Activated CD4-positive, alpha-beta T cell treated with anti-CD3 and anti-CD28 coated beads, Interleukin-2, Interleukin-6, amounts not matched to agents 100 ng/mL and 50 ng/mL, durations not matched to agents 16 hours and 8 hours (primary cell): ENCODE data around the gene CUEDC1.

Source experiments
- DNase-seq: peaks from one replicate; pipeline ENCODE4 v3.0.0-alpha.2; 2020

The CUEDC1 gene

GRCh38 chr17:57957120-57957850 is 2.1 kb upstream of the CUEDC1 start:
- DNase-seq, result no peak

GRCh38 chr17:57956291-57957119 is 1.3 kb upstream of the CUEDC1 start:
- DNase-seq, result peak; percentile 53

GRCh38 chr17:57954397-57955182 is 622 bp downstream of the CUEDC1 start:
- DNase-seq, result no peak

GRCh38 chr17:57953705-57954396 is 1.4 kb downstream of the CUEDC1 start:
- DNase-seq, result no peak

GRCh38 chr17:57953219-57953618 is 2.0 kb downstream of the CUEDC1 start:
- no peak for DNase-seq

- no peak for DNase-seq
Observed at GRCh38 chr17:57949649-57950048, 5.6 kb downstream of the CUEDC1 start.

GRCh38 chr17:57948555-57949420 is 6.4 kb downstream of the CUEDC1 start:
- DNase-seq, result peak; percentile 12

GRCh38 chr17:57948169-57948554 is 7.0 kb downstream of the CUEDC1 start:
- DNase-seq, result no peak

GRCh38 chr17:57947369-57947768 is 7.8 kb downstream of the CUEDC1 start:
- no peak for DNase-seq

- DNase-seq, result peak; percentile 71
Observed at GRCh38 chr17:57946798-57947358, 8.3 kb downstream of the CUEDC1 start.

GRCh38 chr17:57945996-57946797 is 9.0 kb downstream of the CUEDC1 start:
- DNase-seq, result no peak

- DNase-seq, result no peak
Observed at GRCh38 chr17:57944908-57945307, 10.3 kb downstream of the CUEDC1 start.

- no peak for DNase-seq
Observed at GRCh38 chr17:57943645-57944044, 11.6 kb downstream of the CUEDC1 start.

GRCh38 chr17:57943140-57943539 is 12.1 kb downstream of the CUEDC1 start:
- DNase-seq, result no peak

GRCh38 chr17:57941384-57942370 is 13.5 kb downstream of the CUEDC1 start:
- DNase-seq, result no peak

GRCh38 chr17:57940653-57941329 is 14.4 kb downstream of the CUEDC1 start:
- DNase-seq, result no peak

GRCh38 chr17:57940231-57940630 is 15.0 kb downstream of the CUEDC1 start:
- no peak for DNase-seq

- DNase-seq, result no peak
Observed at GRCh38 chr17:57939797-57940196, 15.4 kb downstream of the CUEDC1 start.

- no peak for DNase-seq
Observed at GRCh38 chr17:57938061-57938502, 17.1 kb downstream of the CUEDC1 start.
